ENCODE results near the gene PPM1F. TPM values are rescaled to one million over a fixed set of nuclear protein-coding genes. Genes with fewer than 3 reads are reported as not detected.
"Not testable (repeated sequence)": the region's sequence is repeated elsewhere in the genome, so short reads cannot be mapped to it uniquely, and the experiment has no call there.

PPM1F gene
- total RNA-seq, 1 donor from 2014 or later = 40.1 TPM

DNA sequence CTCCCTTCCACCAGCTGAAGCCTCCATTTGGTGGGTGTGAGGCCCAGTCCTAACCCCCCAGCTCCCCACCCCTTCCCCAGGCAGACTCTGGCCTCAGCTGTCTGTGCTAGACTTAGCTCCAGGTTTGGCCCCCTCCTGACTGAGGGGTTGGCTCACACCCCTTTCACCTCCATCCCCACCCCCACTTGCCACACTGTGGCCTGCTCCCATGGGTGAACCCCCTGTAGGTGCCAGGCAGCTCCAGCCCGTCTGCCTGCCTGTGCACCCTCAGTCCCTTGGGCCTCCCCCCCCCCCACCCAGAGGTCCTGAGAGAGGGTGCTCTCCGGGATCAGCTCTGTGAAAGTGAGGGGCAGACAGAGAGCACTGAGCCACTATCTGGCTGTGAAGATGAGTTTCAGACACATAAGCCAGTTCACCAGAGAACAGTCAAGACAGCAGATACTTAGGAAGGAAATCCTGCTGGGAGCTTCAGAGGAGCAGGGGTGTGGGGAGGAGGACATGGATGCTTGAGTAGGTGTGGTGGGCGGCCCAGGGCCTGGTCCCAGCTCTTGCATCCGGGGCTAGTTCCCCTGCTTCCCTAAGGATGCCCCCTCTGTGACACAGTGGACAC lies 36.2 kb downstream of the PPM1F start:
- Mint-ChIP-seq H3K36me3 (ENCODE audit: unreplicated experiment) (no peaks in the 10 kb centered on the region), H3K4me3 (ENCODE audit: unreplicated experiment) (no peak overlapping the region), H3K9me3 (ENCODE audit: unreplicated experiment) (no peaks in the 10 kb centered on the region), H3K27me3 (ENCODE audit: unreplicated experiment) (no peaks in the 10 kb centered on the region), H3K4me1 (ENCODE audit: low read depth, unreplicated experiment) (peaks cover 7% of the 10 kb centered on the region), H3K27ac (ENCODE audit: unreplicated experiment) (no peak overlapping the region)
- TF ChIP-seq, protein P1, sequence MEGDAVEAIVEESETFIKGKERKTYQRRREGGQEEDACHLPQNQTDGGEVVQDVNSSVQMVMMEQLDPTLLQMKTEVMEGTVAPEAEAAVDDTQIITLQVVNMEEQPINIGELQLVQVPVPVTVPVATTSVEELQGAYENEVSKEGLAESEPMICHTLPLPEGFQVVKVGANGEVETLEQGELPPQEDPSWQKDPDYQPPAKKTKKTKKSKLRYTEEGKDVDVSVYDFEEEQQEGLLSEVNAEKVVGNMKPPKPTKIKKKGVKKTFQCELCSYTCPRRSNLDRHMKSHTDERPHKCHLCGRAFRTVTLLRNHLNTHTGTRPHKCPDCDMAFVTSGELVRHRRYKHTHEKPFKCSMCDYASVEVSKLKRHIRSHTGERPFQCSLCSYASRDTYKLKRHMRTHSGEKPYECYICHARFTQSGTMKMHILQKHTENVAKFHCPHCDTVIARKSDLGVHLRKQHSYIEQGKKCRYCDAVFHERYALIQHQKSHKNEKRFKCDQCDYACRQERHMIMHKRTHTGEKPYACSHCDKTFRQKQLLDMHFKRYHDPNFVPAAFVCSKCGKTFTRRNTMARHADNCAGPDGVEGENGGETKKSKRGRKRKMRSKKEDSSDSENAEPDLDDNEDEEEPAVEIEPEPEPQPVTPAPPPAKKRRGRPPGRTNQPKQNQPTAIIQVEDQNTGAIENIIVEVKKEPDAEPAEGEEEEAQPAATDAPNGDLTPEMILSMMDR (IDR thresholded peaks at IDR 0.05; ENCODE audit: partially characterized antibody, unreplicated experiment) = no peak
- no peak for DNase-seq

DNA sequence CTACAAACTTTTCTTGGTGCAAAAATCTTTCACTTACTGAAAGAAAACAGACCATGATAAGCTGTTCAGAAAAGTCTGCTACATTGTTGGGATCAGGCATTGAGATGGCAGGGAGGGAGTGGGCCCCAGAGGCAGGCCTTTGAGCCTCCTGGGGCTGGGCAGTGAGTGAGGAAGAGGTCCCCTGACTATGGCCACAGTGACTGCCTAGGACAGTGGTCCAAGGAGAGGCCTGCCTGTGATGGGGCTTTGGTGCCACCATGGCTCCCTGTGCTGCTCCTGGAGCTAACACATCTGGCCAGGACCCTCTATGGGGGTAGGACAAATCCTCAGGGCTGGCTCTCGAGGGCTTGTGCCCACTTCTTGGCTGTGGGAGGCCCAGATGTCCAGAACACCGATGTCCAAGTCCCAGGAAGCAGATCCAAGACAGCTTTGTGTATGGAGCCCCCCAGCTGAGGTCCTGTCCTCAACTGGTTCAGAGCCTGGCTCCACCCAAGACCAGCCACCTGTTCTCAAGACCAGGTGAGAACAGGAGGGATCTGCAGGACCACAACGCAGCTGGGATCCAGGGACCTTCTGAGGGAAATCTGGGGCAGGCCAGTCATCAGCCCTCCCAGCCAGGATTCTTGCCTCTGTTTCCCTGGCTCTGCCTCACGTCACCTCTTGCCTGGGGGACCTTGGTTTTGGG lies 36.9 kb downstream of the PPM1F start:
- TF ChIP-seq, protein P1 (IDR thresholded peaks at IDR 0.05; ENCODE audit: partially characterized antibody, unreplicated experiment) = no peak
- no peak overlapping the region for H3K27ac Mint-ChIP-seq (ENCODE audit: unreplicated experiment)

DNA sequence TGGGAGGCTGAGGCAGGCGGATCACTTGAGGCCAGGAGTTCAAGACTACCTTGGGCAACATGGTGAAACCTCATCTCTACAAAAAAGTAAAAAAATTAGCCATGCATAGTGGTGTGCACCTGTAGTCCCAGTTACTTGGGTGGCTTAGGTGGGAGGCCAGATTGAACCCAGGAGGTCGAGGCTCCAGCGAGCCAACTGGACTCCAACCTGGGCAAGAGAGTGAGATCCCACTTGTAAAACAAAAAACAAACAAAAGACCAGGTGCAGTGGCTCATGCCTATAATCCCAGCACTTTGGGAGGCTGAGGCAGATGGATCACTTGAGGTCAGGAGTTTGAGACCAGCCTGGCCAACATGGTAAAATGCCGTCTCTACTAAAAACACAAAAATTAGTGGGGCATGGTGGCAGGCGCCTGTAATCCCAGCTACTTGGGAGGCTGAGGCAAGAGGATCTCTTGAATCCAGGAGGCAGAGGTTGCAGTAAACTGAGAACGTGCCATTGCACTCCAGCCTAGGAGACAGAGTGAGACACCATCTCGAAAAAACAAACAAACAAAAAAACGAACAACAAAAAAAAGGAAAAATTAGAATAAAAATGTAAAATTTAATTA lies 38.5 kb downstream of the PPM1F start:
- H3K4me3 Mint-ChIP-seq (ENCODE audit: unreplicated experiment); DNase-seq; H3K36me3 Mint-ChIP-seq (ENCODE audit: unreplicated experiment); H3K27me3 Mint-ChIP-seq (ENCODE audit: unreplicated experiment); H3K4me1 Mint-ChIP-seq (ENCODE audit: low read depth, unreplicated experiment); H3K27ac Mint-ChIP-seq (ENCODE audit: unreplicated experiment); H3K9me3 Mint-ChIP-seq (ENCODE audit: unreplicated experiment): not testable (repeated sequence)

More for the DNA sequence above, 36.9 kb downstream of the PPM1F start:
- Mint-ChIP-seq H3K4me3 (ENCODE audit: unreplicated experiment) (no peak overlapping the region), H3K9me3 (ENCODE audit: unreplicated experiment) (peaks cover 2% of the 10 kb centered on the region), H3K27me3 (ENCODE audit: unreplicated experiment) (no peaks in the 10 kb centered on the region), H3K36me3 (ENCODE audit: unreplicated experiment) (no peaks in the 10 kb centered on the region), H3K4me1 (ENCODE audit: low read depth, unreplicated experiment) (peaks cover 7% of the 10 kb centered on the region)
- DNase-seq = no peak

DNA sequence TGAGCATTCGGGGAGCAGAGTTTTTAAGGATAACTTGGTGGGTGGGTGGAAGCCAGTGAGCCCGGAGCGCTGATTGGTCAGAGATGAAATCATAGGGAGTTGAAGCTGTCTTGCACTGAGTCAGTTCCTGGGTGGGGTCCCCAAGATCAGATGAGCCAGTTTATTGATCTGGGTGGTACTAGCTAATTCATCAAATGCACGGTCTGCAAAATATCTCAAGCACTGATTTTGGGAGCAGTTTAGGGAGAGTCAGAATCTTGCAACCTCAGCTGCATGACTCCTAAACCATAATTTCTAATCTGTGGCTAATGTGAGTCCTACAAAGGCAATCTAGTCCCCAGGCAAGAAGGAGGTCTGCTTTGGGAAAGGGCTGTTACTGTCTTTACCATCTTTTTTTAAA lies 42.3 kb downstream of the PPM1F start:
- not testable (repeated sequence) for DNase-seq; H3K9me3 Mint-ChIP-seq (ENCODE audit: unreplicated experiment); H3K36me3 Mint-ChIP-seq (ENCODE audit: unreplicated experiment); H3K27me3 Mint-ChIP-seq (ENCODE audit: unreplicated experiment); H3K27ac Mint-ChIP-seq (ENCODE audit: unreplicated experiment); H3K4me3 Mint-ChIP-seq (ENCODE audit: unreplicated experiment); H3K4me1 Mint-ChIP-seq (ENCODE audit: low read depth, unreplicated experiment)

DNA sequence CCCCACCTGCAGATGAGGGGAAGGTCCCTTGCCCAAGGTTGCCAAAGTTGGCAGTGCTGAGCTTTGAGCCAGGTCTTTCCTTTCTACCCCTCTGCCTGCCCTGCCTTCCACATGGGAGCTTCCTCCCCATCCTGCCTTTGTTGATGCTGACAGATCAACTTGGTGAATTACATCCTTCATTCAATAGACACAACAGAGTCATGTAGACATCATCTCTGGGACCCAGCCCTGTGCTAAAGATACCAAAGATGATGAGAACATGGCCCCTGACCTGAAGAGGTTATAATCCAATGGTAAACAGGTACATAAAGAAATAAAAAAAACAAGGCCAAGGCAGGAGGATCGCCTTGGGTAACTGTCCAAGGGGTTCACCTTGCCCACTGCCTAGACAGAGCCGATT lies 42.8 kb downstream of the PPM1F start:
- DNase-seq = no peak
- H3K9me3 Mint-ChIP-seq (ENCODE audit: unreplicated experiment) = peaks cover 4% of the 10 kb centered on the region

More for the DNA sequence above, 42.8 kb downstream of the PPM1F start:
- Mint-ChIP-seq H3K4me1 (ENCODE audit: low read depth, unreplicated experiment) (no peaks in the 10 kb centered on the region), H3K27me3 (ENCODE audit: unreplicated experiment) (peaks cover 5% of the 10 kb centered on the region), H3K27ac (ENCODE audit: unreplicated experiment) (no peak overlapping the region), H3K4me3 (ENCODE audit: unreplicated experiment) (no peak overlapping the region), H3K36me3 (ENCODE audit: unreplicated experiment) (no peaks in the 10 kb centered on the region)
- TF ChIP-seq, protein P1 (IDR thresholded peaks at IDR 0.05; ENCODE audit: partially characterized antibody, unreplicated experiment) = no peak
